C4-2B (cell line): ENCODE results near the gene GMEB2.
"Not testable (repeated sequence)": the region's sequence is repeated elsewhere in the genome, so short reads cannot be mapped to it uniquely, and the experiment has no call there.

ENCODE experiments used
- CTCF ChIP-seq: fragments of 450-650 bp; conservative IDR thresholded peaks from 2 replicates; pipeline ENCODE4 v1.5.1; 2017; ENCODE audit warnings: mild to moderate bottlenecking
- ZFX ChIP-seq: fragments of 450-650 bp; IDR thresholded peaks from 2 replicates; pipeline ENCODE4 v1.6.1; 2017

- not testable (repeated sequence) for TF ChIP-seq CTCF, ZFX
Observed at GRCh38 chr20:63571087-63571478, 55.8 kb downstream of the GMEB2 start.
